Panc1 (cell line): ENCODE results near the gene CREG1. TPM values are rescaled to one million over a fixed set of nuclear protein-coding genes. Genes with fewer than 3 reads are reported as not detected.

Source experiments
- ATAC-seq: fragments of 200-7000 bp; cut with Tn5 transposase; 2 replicates; pipeline ENCODE4 v1.9.1; 2020; ENCODE audit warnings: mild to moderate bottlenecking, moderate library complexity
- Bru-seq: library from RNA; stranded (reverse); fragments of 400-500 nt; gene quantifications from one replicate; lab custom pipeline; 2021; lab: Mats Ljungman, UMichigan
- BruChase-seq, 2 experiments: library from RNA; stranded (reverse); fragments of 400-500 nt; gene quantifications; one replicate each; lab custom pipeline; 2021; lab: Mats Ljungman, UMichigan
- BruUV-seq: library from RNA; stranded (reverse); fragments of 400-500 nt; replicated peaks from 2 replicates; lab custom pipeline; 2021; lab: Mats Ljungman, UMichigan
- CTCF ChIA-PET: fragments of 300-600 bp; sonication (Branson Sonifier 250); formaldehyde crosslinking; loops from one replicate; lab custom pipeline; 2022; ENCODE audit warnings: antibody characterized with exemption; lab: Charles Lee
- POLR2A ChIA-PET: fragments of 300-600 bp; sonication (Branson Sonifier 250); formaldehyde crosslinking; loops from one replicate; lab custom pipeline; 2022; ENCODE audit warnings: antibody characterized with exemption; lab: Charles Lee
- DNase-seq: peaks from one replicate; pipeline ENCODE4 v3.0.0-alpha.2; 2010; ENCODE audit warnings: low read depth, low spot score
- H3K27ac ChIP-seq: 2 replicates; pipeline ENCODE4 v1.5.1; 2011; ENCODE audit warnings: mild to moderate bottlenecking, low read length, inconsistent platforms
- H3K27me3 ChIP-seq: fragments of 200-500 bp; sonication (Bioruptor generic); 2 replicates; pipeline ENCODE4 v1.6.0; 2014; ENCODE audit warnings: low read length, inconsistent platforms; ENCODE audit not compliant: control insufficient read depth, insufficient read depth
- H3K36me3 ChIP-seq: fragments of 200-500 bp; sonication (Bioruptor generic); 2 replicates; pipeline ENCODE4 v1.5.1; 2014; ENCODE audit warnings: inconsistent platforms, mild to moderate bottlenecking, low read length, moderate library complexity; ENCODE audit not compliant: control insufficient read depth, insufficient read depth
- H3K4me1 ChIP-seq: 2 replicates; pipeline ENCODE4 v1.5.1; 2011; ENCODE audit warnings: inconsistent platforms, mild to moderate bottlenecking, low read length, moderate library complexity; ENCODE audit not compliant: control insufficient read depth, insufficient read depth
- H3K4me3 ChIP-seq, 2 experiments: 2 replicates each; pipeline ENCODE4 v1.5.1; 2011 to 2012; ENCODE audit warnings: low read depth in 2 of 2, low read length in 2 of 2, mild to moderate bottlenecking in 2 of 2, inconsistent platforms in 1 of 2, moderate library complexity in 1 of 2
- H3K9me3 ChIP-seq: fragments of 200-500 bp; sonication (Bioruptor generic); 2 replicates; pipeline ENCODE4 v1.5.1; 2014; ENCODE audit warnings: low read depth, mild to moderate bottlenecking, inconsistent platforms, low read length, moderate library complexity; ENCODE audit not compliant: control insufficient read depth, insufficient read depth
- CTCF ChIP-seq: fragments of 450-650 bp; IDR thresholded peaks from 2 replicates; pipeline ENCODE4 v1.5.1; 2017; ENCODE audit warnings: mild to moderate bottlenecking
- POLR2AphosphoS5 ChIP-seq: IDR thresholded peaks from 2 replicates; pipeline ENCODE4 v1.6.1; 2012; ENCODE audit warnings: mild to moderate bottlenecking, low read depth, low read length, moderate library complexity
- REST ChIP-seq, 2 experiments: IDR thresholded peaks; 2 replicates each; pipeline ENCODE4 v1.6.1; 2011 to 2012; ENCODE audit warnings: low read depth in 2 of 2, control low read depth in 1 of 2, low read length in 1 of 2, mild to moderate bottlenecking in 1 of 2, moderate library complexity in 1 of 2; ENCODE audit not compliant: insufficient read depth in 1 of 2
- SIN3A ChIP-seq: IDR thresholded peaks from 2 replicates; pipeline ENCODE4 v1.6.1; 2012; ENCODE audit warnings: low read depth, mild to moderate bottlenecking, low read length, moderate library complexity, borderline replicate concordance; ENCODE audit not compliant: insufficient read depth
- TCF7L2 ChIP-seq: IDR thresholded peaks from 2 replicates; pipeline ENCODE4 v1.6.1; 2011; ENCODE audit warnings: mild to moderate bottlenecking, low read depth, low read length, inconsistent platforms
- in situ Hi-C: cut with HindIII; loops from 2 replicates; pipeline ENCODE4 v1.10.0; 2016; ENCODE audit warnings: low sequenced_read_pairs, low pct_unique_long_range_greater_than_20kb
- intact Hi-C: fragments of 100-400 bp; cut with micrococcal nuclease; formaldehyde crosslinking; loops from one replicate; pipeline ENCODE4 v1.10.0; 2022; ENCODE audit not compliant: unreplicated experiment
- long read RNA-seq: library from polyadenylated mRNA; unstranded; transcript quantifications from one replicate; pipeline ENCODE4 v2.0.0, GENCODE V29; 2021; ENCODE audit not compliant: unreplicated experiment
- polyA plus RNA-seq: library from polyadenylated mRNA; unstranded; fragments of >200 nt; gene quantifications from one replicate; pipeline ENCODE4 v1.2.1, GENCODE V29; 2012; ENCODE audit warnings: missing spikeins; ENCODE audit not compliant: insufficient read length
- total RNA-seq: library from RNA; stranded (reverse); gene quantifications from one replicate; pipeline ENCODE4 v1.2.1, GENCODE V29; 2021; ENCODE audit not compliant: unreplicated experiment

CREG1 gene
- total RNA-seq = 25.9 TPM
- polyA plus RNA-seq = 12.3 TPM
- percentile 43 among the genes with signal in this experiment for Bru-seq, nascent RNA
- percentile 41 among the genes with signal in this experiment for BruChase-seq, experiment 1, labeled RNA remaining after a 2-hour chase
- BruChase-seq, experiment 2, labeled RNA remaining after a 6-hour chase = percentile 57 among the genes with signal in this experiment
- long read RNA-seq, transcript CREG1-201 (4 exons, 1,974 nt) = major isoform, 80 of 82 reads
- long read RNA-seq, partial matches to known transcripts = 0 of 82 reads
- long read RNA-seq, other reads (novel, unspliced or antisense) = 2 of 82 reads

GRCh38 chr1:167553136-167554027 is at the start of gene CREG1:
CREG1 (minus strand) TSS chr1:167553762.
- in situ Hi-C loops (no loop called here), intact Hi-C loops (no loop called here)
- TF ChIP-seq TCF7L2 (no peak), SIN3A (peak; percentile 41; the same call in 1 of the 2 replicates)
- POLR2A ChIA-PET = interaction anchor here (0.6 to 1.0 kb wide), 3 partner anchors 126 to 162 kb away, joined by 3 to 4 read pairs (median 3); no protein-coding TSS in a partner anchor
- no peaks in the 10 kb centered on the region for H3K36me3 ChIP-seq
- peaks cover 6% of the 10 kb centered on the region for H3K4me1 ChIP-seq
- BruUV-seq = no TSS peak
- H3K27ac ChIP-seq = no peak within 1 kb of the TSS
- peak; percentile 99 for ATAC-seq
- no peak for DNase-seq
- no peaks in the 10 kb centered on the region for H3K9me3 ChIP-seq
- CTCF ChIA-PET = interaction anchor here (0.6 to 0.8 kb wide), 3 partner anchors 20 to 333 kb away, joined by 3 to 5 read pairs (median 4); no protein-coding TSS in a partner anchor
- no peaks in the 10 kb centered on the region for H3K27me3 ChIP-seq
- H3K4me3 ChIP-seq = peak within 1 kb of the TSS; percentile 58 to 70

- no peaks in the 10 kb centered on the region for H3K9me3 ChIP-seq
- in situ Hi-C loops (no loop called here), intact Hi-C loops (no loop called here)
- ChIA-PET POLR2A (no interaction called here), CTCF (no interaction called here)
- no peak overlapping the region for H3K4me3 ChIP-seq
- H3K36me3 ChIP-seq = no peaks in the 10 kb centered on the region
- no peak overlapping the region for H3K27ac ChIP-seq
- no peak for TF ChIP-seq CTCF
- TF ChIP-seq POLR2AphosphoS5 = no peak
- DNase-seq = no peak
- no peaks in the 10 kb centered on the region for H3K27me3 ChIP-seq
- BruUV-seq = no TSS peak
- ATAC-seq = no peak
- H3K4me1 ChIP-seq = peaks cover 7% of the 10 kb centered on the region; the same call in 1 of the 2 replicates
These were observed 49.3 kb upstream of the CREG1 start for GRCh38 chr1:167602840-167603239.

GRCh38 chr1:167601442-167602383 is 48.2 kb upstream of the CREG1 start:
- Histone ChIP-seq H3K27me3 (no peaks in the 10 kb centered on the region), H3K36me3 (no peaks in the 10 kb centered on the region), H3K9me3 (no peaks in the 10 kb centered on the region), H3K4me1 (peaks cover 7% of the 10 kb centered on the region; the same call in 1 of the 2 replicates), H3K4me3 (no peak overlapping the region), H3K27ac (no peak overlapping the region)
- ChIA-PET CTCF (interaction anchor here (0.9 kb wide), 1 partner anchor 86 kb away, joined by 3 read pairs; no protein-coding TSS in a partner anchor), POLR2A (no interaction called here)
- TF ChIP-seq SIN3A (no peak), CTCF (no peak), REST (IDR thresholded peaks at IDR 0.05; ENCODE audit: insufficient read depth in 1 of 2, low read depth in 2 of 2, low read length in 1 of 2) (no peak), TCF7L2 (no peak), POLR2AphosphoS5 (no peak)
- no TSS peak for BruUV-seq
- ATAC-seq = 0 out of 2 replicates have a peak, but pooled peaks have one; percentile 13
- no peak for DNase-seq
- intact Hi-C loops (no loop called here), in situ Hi-C loops (no loop called here)
